Erythroblast (primary cell): Measurements from ENCODE around the gene DLK2.

Source experiments
- GATA1 ChIP-seq: IDR thresholded peaks from 2 replicates; pipeline ENCODE4 v1.6.1; 2011; ENCODE audit warnings: low read depth, mild to moderate bottlenecking, control low read depth, low read length, moderate library complexity
- POLR2A ChIP-seq: IDR thresholded peaks from 2 replicates; pipeline ENCODE4 v1.6.1; 2011; ENCODE audit warnings: mild to moderate bottlenecking, low read length

GRCh38 chr6:43402820-43403219 lies 52.5 kb downstream of the DLK2 start:
- no peak for TF ChIP-seq POLR2A
- no peak for TF ChIP-seq GATA1
